GM06990 (cell line): Measurements from ENCODE around the gene ARMS2.

ENCODE experiments used
- DNase-seq: peaks from one replicate; pipeline ENCODE4 v3.0.0-alpha.2; 2011; ENCODE audit not compliant: insufficient read length; ENCODE audit errors: extremely low read depth
- H3K27me3 ChIP-seq: replicated peaks from 2 replicates; pipeline ENCODE4 v1.6.0; 2011; ENCODE audit warnings: low read length; ENCODE audit not compliant: control insufficient read depth, insufficient read depth
- H3K36me3 ChIP-seq: 2 replicates; pipeline ENCODE4 v1.5.1; 2011; ENCODE audit warnings: low read length; ENCODE audit not compliant: control insufficient read depth, insufficient read depth
- H3K4me3 ChIP-seq: replicated peaks from 2 replicates; pipeline ENCODE4 v1.5.1; 2011; ENCODE audit warnings: low read depth, mild to moderate bottlenecking, control low read depth, low read length
- CTCF ChIP-seq: IDR thresholded peaks from 2 replicates; pipeline ENCODE4 v1.5.1; 2011; ENCODE audit warnings: low read length, control low read depth, mild to moderate bottlenecking, inconsistent platforms; ENCODE audit not compliant: insufficient read depth, poor library complexity, severe bottlenecking

The ARMS2 gene

GRCh38 chr10:122474131-122474818 is 19.8 kb downstream of the ARMS2 start:
- H3K27me3 ChIP-seq, result no peaks in the 10 kb centered on the region; the same call in 1 of the 2 replicates
- no peaks in the 10 kb centered on the region for H3K36me3 ChIP-seq
- TF ChIP-seq CTCF, result no peak
- DNase-seq, result no peak
- H3K4me3 ChIP-seq, result no peak overlapping the region

GRCh38 chr10:122475100-122475499 is 20.6 kb downstream of the ARMS2 start:
- TF ChIP-seq CTCF, result no peak
- no peaks in the 10 kb centered on the region for H3K36me3 ChIP-seq

GRCh38 chr10:122475591-122476332 is 21.3 kb downstream of the ARMS2 start:
- no peaks in the 10 kb centered on the region for H3K36me3 ChIP-seq
- H3K4me3 ChIP-seq, result no peak overlapping the region
- peaks cover 3% of the 10 kb centered on the region; the same call in 1 of the 2 replicates for H3K27me3 ChIP-seq
- DNase-seq, result no peak
- TF ChIP-seq CTCF, result no peak

More at GRCh38 chr10:122475100-122475499, 20.6 kb downstream of the ARMS2 start:
- no peak for DNase-seq
- Histone ChIP-seq H3K4me3 (no peak overlapping the region), H3K27me3 (peaks cover under 1% of the 10 kb centered on the region; the same call in 1 of the 2 replicates)

- Histone ChIP-seq H3K27me3 (peaks cover 3% of the 10 kb centered on the region; the same call in 1 of the 2 replicates), H3K36me3 (no peaks in the 10 kb centered on the region), H3K4me3 (no peak overlapping the region)
- no peak for TF ChIP-seq CTCF
- no peak for DNase-seq
These were observed 21.9 kb downstream of the ARMS2 start for GRCh38 chr10:122476333-122476695.

- TF ChIP-seq CTCF, result no peak
- no peaks in the 10 kb centered on the region for H3K36me3 ChIP-seq
- no peak for DNase-seq
- H3K27me3 ChIP-seq, result peaks cover 3% of the 10 kb centered on the region; the same call in 1 of the 2 replicates
- no peak overlapping the region for H3K4me3 ChIP-seq
These were observed 23.0 kb downstream of the ARMS2 start for GRCh38 chr10:122477436-122477835.
